ENCODE results near the gene NRDC.

The NRDC gene

GRCh38 chr1:51758310-51758709, 120.2 kb downstream of the NRDC start:
- DNase-seq: no peak

- no peak for DNase-seq
Observed at GRCh38 chr1:51756290-51756689, 122.2 kb downstream of the NRDC start.

GRCh38 chr1:51755437-51755836, 123.1 kb downstream of the NRDC start:
- DNase-seq: no peak

GRCh38 chr1:51754666-51755065, 123.9 kb downstream of the NRDC start:
- DNase-seq: no peak

- DNase-seq: no peak
Observed at GRCh38 chr1:51753969-51754368, 124.6 kb downstream of the NRDC start.

GRCh38 chr1:51752073-51752948, 126.2 kb downstream of the NRDC start:
- DNase-seq: no peak

GRCh38 chr1:51750729-51751128, 127.8 kb downstream of the NRDC start:
- DNase-seq: no peak

GRCh38 chr1:51750218-51750617, 128.3 kb downstream of the NRDC start:
- DNase-seq: no peak

GRCh38 chr1:51749151-51749550, 129.4 kb downstream of the NRDC start:
- DNase-seq: no peak

GRCh38 chr1:51745304-51745570, 133.3 kb downstream of the NRDC start:
- no peak for DNase-seq

GRCh38 chr1:51744506-51745303, 133.8 kb downstream of the NRDC start:
- DNase-seq: no peak

GRCh38 chr1:51741121-51741681, 137.3 kb downstream of the NRDC start:
- DNase-seq: no peak

GRCh38 chr1:51740652-51741051, 137.9 kb downstream of the NRDC start:
- DNase-seq: no peak
